Right lobe of liver (tissue), 4 donors: ENCODE measurements around the gene AK9.

ENCODE experiments used
- POLR2A ChIP-seq: fragments of 450-650 bp; IDR thresholded peaks from one replicate; pipeline ENCODE4 v1.6.1; 2017; ENCODE audit warnings: antibody characterized with exemption, mild to moderate bottlenecking
- TF ChIP-seq, protein P1 (sequence below), 4 donors: fragments of 200-600 bp in 3 of 4; fragments of 450-650 bp in 1 of 4; IDR thresholded peaks; one replicate each; pipeline versions ENCODE4 v1.5.1 to v1.8.0; 2016 to 2022; ENCODE audit warnings: antibody characterized with exemption in 4 of 4, mild to moderate bottlenecking in 2 of 4
- donor health status: DM: no; HTN: no; CAD: no.
- donor health status: DM: no; HTN: no; CAD: no.
- donor health status: DM: no; HTN: yes; CAD: no.

DNA sequence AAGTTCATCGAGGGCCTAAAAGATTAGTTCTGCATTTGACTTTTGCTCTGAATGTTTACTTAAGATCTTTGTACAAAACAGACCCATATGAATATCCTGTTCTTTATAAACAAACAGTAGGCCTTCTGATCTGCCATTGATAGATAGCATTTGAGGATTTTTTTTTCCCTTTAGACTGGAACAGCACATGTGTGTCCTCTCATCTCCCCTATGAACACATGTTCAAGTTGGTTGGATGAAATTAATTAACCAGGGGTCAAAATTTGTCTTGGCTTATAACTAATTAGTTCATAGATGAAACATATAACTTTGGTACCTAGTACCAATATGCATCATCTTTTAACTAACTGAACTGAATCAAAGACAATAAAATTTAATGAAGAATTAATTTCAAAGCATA, 81.3 kb downstream of the AK9 start:
- TF ChIP-seq, protein P1, sequence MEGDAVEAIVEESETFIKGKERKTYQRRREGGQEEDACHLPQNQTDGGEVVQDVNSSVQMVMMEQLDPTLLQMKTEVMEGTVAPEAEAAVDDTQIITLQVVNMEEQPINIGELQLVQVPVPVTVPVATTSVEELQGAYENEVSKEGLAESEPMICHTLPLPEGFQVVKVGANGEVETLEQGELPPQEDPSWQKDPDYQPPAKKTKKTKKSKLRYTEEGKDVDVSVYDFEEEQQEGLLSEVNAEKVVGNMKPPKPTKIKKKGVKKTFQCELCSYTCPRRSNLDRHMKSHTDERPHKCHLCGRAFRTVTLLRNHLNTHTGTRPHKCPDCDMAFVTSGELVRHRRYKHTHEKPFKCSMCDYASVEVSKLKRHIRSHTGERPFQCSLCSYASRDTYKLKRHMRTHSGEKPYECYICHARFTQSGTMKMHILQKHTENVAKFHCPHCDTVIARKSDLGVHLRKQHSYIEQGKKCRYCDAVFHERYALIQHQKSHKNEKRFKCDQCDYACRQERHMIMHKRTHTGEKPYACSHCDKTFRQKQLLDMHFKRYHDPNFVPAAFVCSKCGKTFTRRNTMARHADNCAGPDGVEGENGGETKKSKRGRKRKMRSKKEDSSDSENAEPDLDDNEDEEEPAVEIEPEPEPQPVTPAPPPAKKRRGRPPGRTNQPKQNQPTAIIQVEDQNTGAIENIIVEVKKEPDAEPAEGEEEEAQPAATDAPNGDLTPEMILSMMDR (IDR thresholded peaks at IDR 0.05), result no peak
- TF ChIP-seq POLR2A, result no peak
